ENCODE results near the gene RPL12. TPM values are rescaled to one million over a fixed set of nuclear protein-coding genes. Genes with fewer than 3 reads are reported as not detected.

The RPL12 gene
- total RNA-seq, 1 experiment from 2014 or later = 4,429 TPM

Other genes with a start within 250 kb of the RPL12 start
- 3.3 and 4.6 TPM in 2 replicates for gene GARNL3, start 186.6 kb downstream of the RPL12 start, total RNA-seq (2014; rRNA removed; shearing (Covaris generic))
- gene SLC2A8, start 54.2 kb downstream of the RPL12 start, total RNA-seq (2014; rRNA removed; shearing (Covaris generic)) = 13.1 and 16.7 TPM in 2 replicates
- 11.7 and 12.1 TPM in 2 replicates for gene ZNF79, start 27.0 kb downstream of the RPL12 start, total RNA-seq (2014; rRNA removed; shearing (Covaris generic))
- 5.8 and 7.3 TPM in 2 replicates for gene LRSAM1, start 104 bp upstream of the RPL12 start, total RNA-seq (2014; rRNA removed; shearing (Covaris generic))
- 3.6 and 5.2 TPM in 2 replicates for gene STXBP1, start 160.9 kb upstream of the RPL12 start, total RNA-seq (2014; rRNA removed; shearing (Covaris generic))